AG04450 (cell line): ENCODE measurements around the gene FASTKD1. TPM values are rescaled to one million over a fixed set of nuclear protein-coding genes. Genes with fewer than 3 reads are reported as not detected.
"Not testable (repeated sequence)": the region's sequence is repeated elsewhere in the genome, so short reads cannot be mapped to it uniquely, and the experiment has no call there.

Experiments used
- CTCF ChIA-PET: fragments of 300-600, 350-600 bp; formaldehyde crosslinking; extraction: SDS; loops from one replicate; lab custom pipeline; 2022; ENCODE audit warnings: antibody characterized with exemption, inconsistent platforms; lab: Charles Lee
- POLR2A ChIA-PET: fragments of 350-600 bp; formaldehyde crosslinking; extraction: SDS; loops from one replicate; lab custom pipeline; 2021; ENCODE audit warnings: antibody characterized with exemption, inconsistent platforms; lab: Yijun Ruan, JAX
- DNase-seq: peaks from one replicate; pipeline ENCODE4 v3.0.0-alpha.2; 2011; ENCODE audit warnings: low read depth, low spot score
- H3K27ac ChIP-seq: one replicate; pipeline ENCODE4 v1.5.1; 2012; ENCODE audit warnings: low read depth, low read length, control low read depth
- H3K27me3 ChIP-seq: one replicate; pipeline ENCODE4 v1.6.0; 2012; ENCODE audit warnings: low read length; ENCODE audit not compliant: control insufficient read depth, insufficient read depth
- H3K4me3 ChIP-seq: 2 replicates; pipeline ENCODE4 v1.5.1; 2011; ENCODE audit warnings: mild to moderate bottlenecking, low read depth, low read length, control low read depth
- H3K9me3 ChIP-seq: 2 replicates; pipeline ENCODE4 v1.5.1; 2012; ENCODE audit warnings: low read length; ENCODE audit not compliant: control insufficient read depth, insufficient read depth
- CTCF ChIP-seq: IDR thresholded peaks from 2 replicates; pipeline ENCODE4 v1.5.1; 2011; ENCODE audit warnings: low read depth, low read length, control low read depth, inconsistent platforms
- polyA plus RNA-seq: library from polyadenylated mRNA; depleted of rRNA; stranded (reverse); fragments of >200 nt; gene quantifications from 2 replicates; pipeline ENCODE4 v1.2.3, GENCODE V29; 2011

The FASTKD1 gene
- polyA plus RNA-seq, 1 experiment, result 23.1 TPM

GRCh38 chr2:169590804-169591203 is 17.1 kb upstream of the FASTKD1 start:
- no peak overlapping the region for H3K4me3 ChIP-seq
- POLR2A ChIA-PET, result no interaction called here
- H3K27ac ChIP-seq, result no peak overlapping the region
- TF ChIP-seq CTCF, result no peak
- CTCF ChIA-PET, result no interaction called here
- no peaks in the 10 kb centered on the region; the same call in 1 of the 2 replicates for H3K9me3 ChIP-seq
- no peaks in the 10 kb centered on the region for H3K27me3 ChIP-seq
- DNase-seq, result no peak

DNA sequence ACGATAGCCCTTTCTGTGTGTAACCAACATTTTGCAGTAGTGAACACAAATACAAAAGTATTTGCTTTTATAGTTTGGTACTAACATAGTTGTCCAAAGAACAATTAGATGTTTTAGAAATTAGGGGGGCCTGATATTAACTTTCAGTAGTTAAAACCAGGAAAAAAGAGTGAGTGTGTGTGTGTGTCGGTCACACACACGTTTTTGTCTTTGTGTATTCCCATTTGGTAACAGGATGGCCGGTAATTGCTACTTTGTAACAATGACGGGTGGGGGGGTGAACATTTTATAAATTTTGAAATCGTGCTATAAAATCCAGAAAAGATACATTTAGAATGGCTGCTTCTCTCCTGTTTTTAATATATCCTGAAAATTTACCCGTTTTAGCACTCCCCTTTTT is 12.0 kb upstream of the FASTKD1 start:
- Histone ChIP-seq H3K4me3 (peak overlapping the region; percentile 98), H3K9me3 (no peaks in the 10 kb centered on the region; the same call in 1 of the 2 replicates), H3K27me3 (no peaks in the 10 kb centered on the region), H3K27ac (no peak overlapping the region)
- POLR2A ChIA-PET, result interaction anchor here (0.6 kb wide), 2 partner anchors 230 to 313 kb away, joined by 4 to 7 read pairs; no protein-coding TSS in a partner anchor
- no peak for DNase-seq
- TF ChIP-seq CTCF, result no peak
- CTCF ChIA-PET, result interaction anchor here (1.3 kb wide), 1 partner anchor 242 kb away, joined by 4 read pairs; the partner anchor contains the start of gene UBR3

DNA sequence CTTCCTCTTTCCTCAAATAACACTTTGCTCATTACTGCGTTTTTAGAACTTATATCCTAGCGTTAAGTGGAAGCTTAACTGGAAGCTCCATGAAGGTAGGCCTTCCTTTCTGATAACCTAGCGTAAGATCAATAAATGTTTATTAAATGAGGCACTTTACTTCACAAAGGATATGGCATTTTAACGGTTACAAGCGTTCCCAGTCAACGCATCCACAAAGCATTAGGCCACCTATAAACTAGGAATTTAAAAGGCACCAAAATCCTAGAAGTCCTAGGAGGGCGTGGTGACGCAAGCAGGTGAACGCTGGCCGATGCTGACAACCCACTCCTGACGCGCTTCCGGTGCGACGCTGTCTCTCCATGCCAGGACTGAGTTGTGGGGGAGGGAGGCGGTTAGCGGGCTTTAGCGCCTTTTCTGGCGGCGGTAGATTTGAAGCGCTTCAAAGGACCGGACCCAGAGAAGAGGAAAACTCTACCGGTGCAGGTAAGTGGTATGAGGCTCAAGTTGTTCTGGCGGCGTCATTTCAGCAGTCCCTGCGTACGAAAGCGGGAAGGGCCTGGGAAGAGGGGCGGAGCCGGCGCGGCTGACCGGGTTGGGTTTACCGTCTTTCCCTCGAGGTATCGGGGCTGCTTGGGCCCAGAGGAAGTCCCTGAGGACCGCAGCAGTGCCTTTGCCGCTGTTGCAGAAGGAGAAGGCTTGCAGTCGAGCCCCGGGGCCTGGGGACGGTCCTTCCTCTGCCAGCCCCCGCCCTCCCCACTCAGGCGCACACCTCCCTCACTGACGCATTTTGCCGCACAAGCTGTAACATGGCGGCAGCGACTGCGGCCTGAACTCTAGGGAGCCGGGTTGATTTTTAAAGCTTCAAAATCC is 10.6 kb upstream of the FASTKD1 start, which contains the start of gene PPIG:
PPIG (plus strand) TSS at position 347 of the 873 bp plus-strand sequence. CDS start 19,691 bp downstream, outside the sequence.
- Histone ChIP-seq H3K27ac (peak within 1 kb of the TSS; percentile 95), H3K9me3 (no peaks in the 10 kb centered on the region; the same call in 1 of the 2 replicates), H3K27me3 (no peaks in the 10 kb centered on the region), H3K4me3 (peak within 1 kb of the TSS; percentile 98)
- TF ChIP-seq CTCF, result no peak
- ChIA-PET POLR2A (interaction anchor here (0.6 to 1.3 kb wide), 2 partner anchors 9 to 104 kb away, joined by 3 to 6 read pairs; partner anchors contain the start of gene BBS5), CTCF (interaction anchor here (1.1 to 1.3 kb wide), 2 partner anchors 56 to 243 kb away, joined by 4 read pairs; partner anchors contain the start of gene UBR3)
- peak; percentile 60 for DNase-seq

GRCh38 chr2:169583518-169583917 is 9.9 kb upstream of the FASTKD1 start:
- Histone ChIP-seq H3K4me3 (no peak overlapping the region), H3K27me3 (no peaks in the 10 kb centered on the region), H3K9me3 (no peaks in the 10 kb centered on the region; the same call in 1 of the 2 replicates), H3K27ac (no peak overlapping the region)
- CTCF ChIA-PET, result interaction anchor here (1.1 kb wide), 1 partner anchor 56 kb away, joined by 4 read pairs; no protein-coding TSS in a partner anchor
- no peak for TF ChIP-seq CTCF
- POLR2A ChIA-PET, result no interaction called here
- DNase-seq, result no peak

GRCh38 chr2:169582552-169583266 is 9.0 kb upstream of the FASTKD1 start:
- CTCF ChIA-PET, result interaction anchor here (0.6 to 1.1 kb wide), 2 partner anchors 55 to 118 kb away, joined by 4 read pairs; no protein-coding TSS in a partner anchor

More at GRCh38 chr2:169582552-169583266, 9.0 kb upstream of the FASTKD1 start:
- H3K27ac ChIP-seq, H3K9me3 ChIP-seq, H3K27me3 ChIP-seq, H3K4me3 ChIP-seq, POLR2A ChIA-PET, DNase-seq: not testable (repeated sequence)
